GM23338 (cell line): ENCODE data around the gene NFIA. TPM values are rescaled to one million over a fixed set of nuclear protein-coding genes. Genes with fewer than 3 reads are reported as not detected.

Source experiments
- ATAC-seq: fragments of 200-7000 bp; cut with Tn5 transposase; 3 replicates; pipeline ENCODE4 v1.9.1; 2020
- DNase-seq: peaks from one replicate; pipeline ENCODE4 v3.0.0-alpha.2; 2015; ENCODE audit warnings: low spot score
- H2AFZ ChIP-seq: fragments of 200-600 bp; sonication (generic); 2 replicates; pipeline ENCODE4 v1.8.0; 2016; ENCODE audit warnings: antibody characterized with exemption, mild to moderate bottlenecking, moderate library complexity
- H3F3A ChIP-seq: fragments of 200-600 bp; sonication (generic); replicated peaks from 2 replicates; pipeline ENCODE4 v1.8.0; 2017; ENCODE audit warnings: antibody characterized with exemption, mixed run types, low read depth
- H3K27ac ChIP-seq: fragments of 200-600 bp; sonication (generic); 2 replicates; pipeline ENCODE4 v1.6.1; 2016; ENCODE audit warnings: low read depth
- H3K27me3 ChIP-seq: fragments of 200-600 bp; sonication (generic); 2 replicates; pipeline ENCODE4 v1.8.0; 2016; ENCODE audit warnings: mild to moderate bottlenecking, mixed run types, moderate library complexity; ENCODE audit not compliant: insufficient read depth
- H3K36me3 ChIP-seq: fragments of 200-600 bp; sonication (generic); 2 replicates; pipeline ENCODE4 v1.8.0; 2016; ENCODE audit warnings: mild to moderate bottlenecking; ENCODE audit not compliant: insufficient read depth
- H3K4me1 ChIP-seq: fragments of 200-600 bp; sonication (generic); 2 replicates; pipeline ENCODE4 v1.8.0; 2016; ENCODE audit warnings: mild to moderate bottlenecking, moderate library complexity; ENCODE audit not compliant: insufficient read depth
- H3K4me2 ChIP-seq: fragments of 200-600 bp; sonication (generic); 2 replicates; pipeline ENCODE4 v1.7.1; 2017; ENCODE audit warnings: mixed run types
- H3K4me3 ChIP-seq: fragments of 200-600 bp; sonication (generic); 2 replicates; pipeline ENCODE4 v1.6.1; 2016; ENCODE audit warnings: mixed run types
- H3K79me2 ChIP-seq: fragments of 200-600 bp; sonication (generic); replicated peaks from 2 replicates; pipeline ENCODE4 v1.8.0; 2017; ENCODE audit warnings: mild to moderate bottlenecking; ENCODE audit not compliant: insufficient read depth
- H3K9me2 ChIP-seq: fragments of 200-600 bp; sonication (generic); 2 replicates; pipeline ENCODE4 v1.8.0; 2017; ENCODE audit not compliant: insufficient read depth
- H4K20me1 ChIP-seq: fragments of 200-600 bp; sonication (generic); replicated peaks from 2 replicates; pipeline ENCODE4 v1.8.0; 2017; ENCODE audit warnings: mild to moderate bottlenecking; ENCODE audit not compliant: insufficient read depth
- H3K27ac Mint-ChIP-seq: 2 replicates; pipeline ENCODE4 v1.8.0; 2020; ENCODE audit warnings: inconsistent platforms, mild to moderate bottlenecking, moderate library complexity, mixed read lengths
- H3K27me3 Mint-ChIP-seq: 3 replicates; pipeline ENCODE4 v1.8.0; 2022; ENCODE audit warnings: low read depth, mild to moderate bottlenecking, moderate library complexity, mixed read lengths, inconsistent platforms; ENCODE audit not compliant: insufficient read depth, poor library complexity
- H3K36me3 Mint-ChIP-seq: 3 replicates; pipeline ENCODE4 v1.8.0; 2021; ENCODE audit warnings: low read depth, mild to moderate bottlenecking, inconsistent platforms, moderate library complexity, mixed read lengths
- H3K4me1 Mint-ChIP-seq: 3 replicates; pipeline ENCODE4 v1.8.0; 2020; ENCODE audit warnings: mild to moderate bottlenecking, inconsistent platforms, mixed read lengths
- H3K4me3 Mint-ChIP-seq: 3 replicates; pipeline ENCODE4 v1.8.0; 2021; ENCODE audit warnings: moderate library complexity, mild to moderate bottlenecking, inconsistent platforms, mixed read lengths
- H3K9me3 Mint-ChIP-seq: 3 replicates; pipeline ENCODE4 v1.8.0; 2020; ENCODE audit warnings: moderate library complexity, mild to moderate bottlenecking, inconsistent platforms, mixed read lengths
- EZH2 ChIP-seq: fragments of 200-600 bp; sonication (generic); IDR thresholded peaks from one replicate; pipeline ENCODE4 v1.8.0; 2017; ENCODE audit warnings: antibody characterized with exemption, mild to moderate bottlenecking, low read depth; ENCODE audit not compliant: unreplicated experiment
- EZH2phosphoT487 ChIP-seq: fragments of 200-600 bp; sonication (generic); IDR thresholded peaks from one replicate; pipeline ENCODE4 v1.8.1; 2018; ENCODE audit warnings: antibody characterized with exemption; ENCODE audit not compliant: unreplicated experiment
- JUNB ChIP-seq: IDR thresholded peaks from one replicate; pipeline ENCODE4 v1.6.1; 2016; ENCODE audit warnings: antibody characterized with exemption; ENCODE audit not compliant: unreplicated experiment
- NANOG ChIP-seq: IDR thresholded peaks from 2 replicates; pipeline ENCODE4 v1.6.1; 2016; ENCODE audit warnings: antibody characterized with exemption, borderline replicate concordance
- POLR2AphosphoS5 ChIP-seq: IDR thresholded peaks from 2 replicates; pipeline ENCODE4 v1.6.1; 2016; ENCODE audit warnings: antibody characterized with exemption, low read depth
- ZNF114 ChIP-seq: fragments of 250-450 bp; sonication (Bioruptor Pico); IDR thresholded peaks from 2 replicates; pipeline ENCODE4 v1.5.0; 2020; ENCODE audit warnings: mild to moderate bottlenecking, moderate library complexity
- ZNF331 ChIP-seq: fragments of 250-450 bp; sonication (Bioruptor Pico); IDR thresholded peaks from 2 replicates; pipeline ENCODE4 v1.5.0; 2020; ENCODE audit warnings: low read depth, mild to moderate bottlenecking, moderate library complexity
- polyA plus RNA-seq: library from polyadenylated mRNA; unstranded; fragments of >200 nt; fragmentation: Nextera tagmentation; extraction: Ambion mirVana; gene quantifications from 2 replicates; pipeline ENCODE4 v1.2.1, GENCODE V29; 2016
- total RNA-seq: library from RNA; depleted of rRNA; stranded (reverse); fragments of >200 nt; shearing (Covaris generic); gene quantifications from 2 replicates; pipeline ENCODE4 v1.2.3, GENCODE V29; 2014
- TF ChIP-seq, protein P1 (sequence below), 2 experiments: fragments of 200-600 bp in 1 of 2; sonication (generic) in 1 of 2; conservative IDR thresholded peaks; 2 replicates each; pipeline versions ENCODE4 v1.5.1 to v1.6.1; 2016 to 2017; ENCODE audit warnings: antibody characterized with exemption in 2 of 2, low read depth in 2 of 2, mild to moderate bottlenecking in 2 of 2, moderate library complexity in 1 of 2
- TF ChIP-seq, protein P2 (sequence below): IDR thresholded peaks from 2 replicates; pipeline ENCODE4 v1.6.1; 2016; ENCODE audit warnings: antibody characterized with exemption

Gene NFIA
- total and polyA plus RNA-seq, 2 experiments from 2014 or later: 0.97 to 2.3 TPM

DNA sequence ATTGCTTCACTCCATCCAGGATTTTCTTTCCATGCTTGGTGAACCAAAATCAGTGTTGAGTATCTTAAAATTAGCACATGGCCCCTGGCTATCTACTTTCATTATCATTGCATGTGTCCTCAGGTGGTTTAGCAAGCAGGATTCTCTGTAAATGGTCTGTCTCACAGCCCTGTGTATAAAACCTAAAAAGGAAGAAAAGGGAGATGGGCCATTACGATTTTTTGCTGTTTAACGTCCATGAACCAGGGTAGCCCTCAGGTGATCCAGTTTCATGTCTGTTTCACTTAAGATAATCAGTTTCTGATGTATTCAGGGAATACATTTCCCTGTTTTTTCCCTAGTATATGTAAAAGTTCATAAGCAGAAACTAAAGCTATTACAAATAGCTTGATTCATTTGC is 238.2 kb downstream of the NFIA start (continued):
- TF ChIP-seq, protein P1, sequence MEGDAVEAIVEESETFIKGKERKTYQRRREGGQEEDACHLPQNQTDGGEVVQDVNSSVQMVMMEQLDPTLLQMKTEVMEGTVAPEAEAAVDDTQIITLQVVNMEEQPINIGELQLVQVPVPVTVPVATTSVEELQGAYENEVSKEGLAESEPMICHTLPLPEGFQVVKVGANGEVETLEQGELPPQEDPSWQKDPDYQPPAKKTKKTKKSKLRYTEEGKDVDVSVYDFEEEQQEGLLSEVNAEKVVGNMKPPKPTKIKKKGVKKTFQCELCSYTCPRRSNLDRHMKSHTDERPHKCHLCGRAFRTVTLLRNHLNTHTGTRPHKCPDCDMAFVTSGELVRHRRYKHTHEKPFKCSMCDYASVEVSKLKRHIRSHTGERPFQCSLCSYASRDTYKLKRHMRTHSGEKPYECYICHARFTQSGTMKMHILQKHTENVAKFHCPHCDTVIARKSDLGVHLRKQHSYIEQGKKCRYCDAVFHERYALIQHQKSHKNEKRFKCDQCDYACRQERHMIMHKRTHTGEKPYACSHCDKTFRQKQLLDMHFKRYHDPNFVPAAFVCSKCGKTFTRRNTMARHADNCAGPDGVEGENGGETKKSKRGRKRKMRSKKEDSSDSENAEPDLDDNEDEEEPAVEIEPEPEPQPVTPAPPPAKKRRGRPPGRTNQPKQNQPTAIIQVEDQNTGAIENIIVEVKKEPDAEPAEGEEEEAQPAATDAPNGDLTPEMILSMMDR (conservative IDR thresholded peaks at IDR 0.05; ENCODE audit: low read depth in 2 of 2): no peak
- TF ChIP-seq ZNF114 (CRISPR knock-in tag): no peak
- no peak for TF ChIP-seq JUNB

DNA sequence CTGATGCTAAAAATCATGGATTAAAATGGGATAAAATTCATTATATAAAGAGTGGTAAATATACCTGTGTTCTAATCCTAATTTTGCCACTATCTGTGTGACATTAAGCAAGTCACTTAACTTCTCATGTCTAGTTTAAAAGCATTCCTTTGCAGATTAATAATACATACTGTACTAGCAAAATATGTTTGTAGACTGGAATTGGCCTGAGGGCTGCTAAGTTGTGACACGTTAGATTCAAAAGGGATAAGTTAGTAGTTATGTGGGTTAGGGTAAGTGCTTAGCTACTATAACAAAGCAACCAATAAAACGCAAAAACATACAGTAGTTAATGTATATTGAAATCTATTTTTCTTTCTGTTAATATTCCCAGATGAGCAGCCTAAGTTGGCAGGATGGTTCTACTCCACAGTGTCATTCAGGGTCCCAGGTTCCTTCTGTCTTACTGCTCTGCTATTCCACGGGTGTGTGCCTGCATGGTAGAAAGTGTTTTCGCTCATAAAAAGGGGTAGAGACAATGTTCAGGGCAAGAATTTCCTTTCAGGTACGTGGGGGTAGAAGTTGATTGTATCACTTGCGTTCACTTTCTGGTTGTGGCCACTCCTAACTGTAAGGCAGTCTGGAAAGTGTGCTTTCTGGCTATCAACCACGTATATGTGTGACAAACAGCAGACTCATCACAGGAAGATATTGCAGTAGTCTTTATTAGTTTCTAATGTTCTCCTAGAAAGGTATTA is 239.8 kb downstream of the NFIA start:
- ATAC-seq (no peak), DNase-seq (no peak)
- no peak overlapping the region for H2AFZ ChIP-seq
- Mint-ChIP-seq H3K36me3 (no peaks in the 10 kb centered on the region), H3K4me3 (no peak overlapping the region), H3K9me3 (no peaks in the 10 kb centered on the region), H3K4me1 (peaks cover 18% of the 10 kb centered on the region; the same call in 2 of the 3 replicates), H3K27ac (0 out of 2 replicates have a peak overlapping the region, but pooled peaks have one; percentile 6), H3K27me3 (peaks cover 4% of the 10 kb centered on the region)
- no peaks in the 10 kb centered on the region for H3K9me2 ChIP-seq
- peaks cover 23% of the 10 kb centered on the region; the same call in 1 of the 2 replicates for H3K4me1 ChIP-seq
- H3K27ac ChIP-seq: no peak overlapping the region
- TF ChIP-seq, protein P2, sequence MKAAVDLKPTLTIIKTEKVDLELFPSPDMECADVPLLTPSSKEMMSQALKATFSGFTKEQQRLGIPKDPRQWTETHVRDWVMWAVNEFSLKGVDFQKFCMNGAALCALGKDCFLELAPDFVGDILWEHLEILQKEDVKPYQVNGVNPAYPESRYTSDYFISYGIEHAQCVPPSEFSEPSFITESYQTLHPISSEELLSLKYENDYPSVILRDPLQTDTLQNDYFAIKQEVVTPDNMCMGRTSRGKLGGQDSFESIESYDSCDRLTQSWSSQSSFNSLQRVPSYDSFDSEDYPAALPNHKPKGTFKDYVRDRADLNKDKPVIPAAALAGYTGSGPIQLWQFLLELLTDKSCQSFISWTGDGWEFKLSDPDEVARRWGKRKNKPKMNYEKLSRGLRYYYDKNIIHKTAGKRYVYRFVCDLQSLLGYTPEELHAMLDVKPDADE: no peak
- TF ChIP-seq POLR2AphosphoS5: no peak
- no peak for TF ChIP-seq NANOG
- no peak for TF ChIP-seq EZH2phosphoT487
- no peak for TF ChIP-seq ZNF331 (CRISPR knock-in tag)
- TF ChIP-seq EZH2: no peak
- TF ChIP-seq, protein P1 (conservative IDR thresholded peaks at IDR 0.05; ENCODE audit: low read depth in 2 of 2): no peak
- no peaks in the 10 kb centered on the region for H3K36me3 ChIP-seq
- H3K4me3 ChIP-seq: no peak overlapping the region
- H3K27me3 ChIP-seq: no peaks in the 10 kb centered on the region
- no peaks in the 10 kb centered on the region for H3F3A ChIP-seq
- no peak overlapping the region for H3K4me2 ChIP-seq
- H3K79me2 ChIP-seq: no peaks in the 10 kb centered on the region
- no peaks in the 10 kb centered on the region for H4K20me1 ChIP-seq
